Measurements from ENCODE around the gene PANX2. TPM values are rescaled to one million over a fixed set of nuclear protein-coding genes. Genes with fewer than 3 reads are reported as not detected.

The PANX2 gene
- total RNA-seq, 1 experiment from 2014 or later: 2.6 TPM

DNA sequence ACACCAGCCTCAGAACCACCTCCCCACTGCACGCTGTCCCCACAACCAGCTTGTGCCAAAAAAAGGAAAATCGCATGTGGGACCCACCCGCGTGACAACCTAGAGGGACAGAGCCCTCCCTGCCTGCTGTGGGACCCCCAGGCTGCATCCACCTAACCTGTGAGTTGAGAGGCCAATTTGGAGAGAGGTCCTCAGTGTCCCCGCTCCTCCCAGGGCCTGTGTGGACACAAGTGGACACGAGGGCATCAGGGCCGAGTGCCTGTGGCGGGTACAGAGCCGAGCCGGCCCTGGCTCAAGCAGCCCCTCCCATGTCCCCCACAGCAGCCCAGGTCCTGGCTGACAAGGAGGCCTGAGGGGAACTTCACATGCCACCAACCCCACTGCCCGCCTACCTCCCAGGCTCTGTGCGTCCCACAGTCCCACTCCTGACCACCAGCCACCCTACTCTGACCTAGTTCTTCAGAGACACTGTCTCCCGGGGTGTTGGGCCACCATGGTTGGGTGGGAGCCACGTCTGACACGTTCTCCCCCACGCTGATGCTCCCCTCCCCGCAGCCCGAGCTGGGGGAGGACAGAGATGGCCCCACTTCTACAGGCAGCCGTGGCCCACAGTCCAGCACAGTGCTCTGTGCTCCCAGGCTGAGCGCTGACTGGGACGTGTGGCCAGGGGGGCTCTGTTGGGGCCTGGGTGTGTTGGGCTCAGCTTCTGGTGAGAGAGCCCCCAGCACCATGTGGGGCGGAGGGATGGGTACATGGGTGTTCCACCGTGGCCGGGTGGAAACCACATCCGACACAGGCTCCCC lies 49.5 kb downstream of the PANX2 start:
- no peaks in the 10 kb centered on the region for H3K4me1 Mint-ChIP-seq (ENCODE audit: low read depth, unreplicated experiment)
- ChIA-PET CTCF (no interaction called here), POLR2A (no interaction called here)
- Histone ChIP-seq H3K4me3 (ENCODE audit: low read depth, low read length) (no peak overlapping the region), H3K4me1 (no peaks in the 10 kb centered on the region), H3K27me3 (replicated peaks; ENCODE audit: control insufficient read depth, insufficient read depth, low read length) (no peaks in the 10 kb centered on the region), H3K9me3 (no peaks in the 10 kb centered on the region), H3K36me3 (ENCODE audit: control insufficient read depth, insufficient read depth, low read length) (no peaks in the 10 kb centered on the region; the same call in 1 of the 2 replicates)
- intact Hi-C loops (cut with micrococcal nuclease; ENCODE audit: unreplicated experiment): no loop called here
- TF ChIP-seq, protein P1, sequence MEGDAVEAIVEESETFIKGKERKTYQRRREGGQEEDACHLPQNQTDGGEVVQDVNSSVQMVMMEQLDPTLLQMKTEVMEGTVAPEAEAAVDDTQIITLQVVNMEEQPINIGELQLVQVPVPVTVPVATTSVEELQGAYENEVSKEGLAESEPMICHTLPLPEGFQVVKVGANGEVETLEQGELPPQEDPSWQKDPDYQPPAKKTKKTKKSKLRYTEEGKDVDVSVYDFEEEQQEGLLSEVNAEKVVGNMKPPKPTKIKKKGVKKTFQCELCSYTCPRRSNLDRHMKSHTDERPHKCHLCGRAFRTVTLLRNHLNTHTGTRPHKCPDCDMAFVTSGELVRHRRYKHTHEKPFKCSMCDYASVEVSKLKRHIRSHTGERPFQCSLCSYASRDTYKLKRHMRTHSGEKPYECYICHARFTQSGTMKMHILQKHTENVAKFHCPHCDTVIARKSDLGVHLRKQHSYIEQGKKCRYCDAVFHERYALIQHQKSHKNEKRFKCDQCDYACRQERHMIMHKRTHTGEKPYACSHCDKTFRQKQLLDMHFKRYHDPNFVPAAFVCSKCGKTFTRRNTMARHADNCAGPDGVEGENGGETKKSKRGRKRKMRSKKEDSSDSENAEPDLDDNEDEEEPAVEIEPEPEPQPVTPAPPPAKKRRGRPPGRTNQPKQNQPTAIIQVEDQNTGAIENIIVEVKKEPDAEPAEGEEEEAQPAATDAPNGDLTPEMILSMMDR (IDR thresholded peaks at IDR 0.05; ENCODE audit: insufficient read depth in 1 of 2, low read depth in 1 of 2, low read length in 1 of 2, severe bottlenecking in 1 of 2, unreplicated experiment in 1 of 2): no peak
- no TSS peak for BruUV-seq (replicated peaks)
- peaks cover 51% of the 10 kb centered on the region for H3K36me3 Mint-ChIP-seq (ENCODE audit: insufficient read depth, unreplicated experiment)
- H3K4me3 Mint-ChIP-seq (ENCODE audit: unreplicated experiment): no peak overlapping the region
- no peaks in the 10 kb centered on the region for H3K27me3 Mint-ChIP-seq (ENCODE audit: insufficient read depth, unreplicated experiment)
- no peaks in the 10 kb centered on the region for H3K9me3 Mint-ChIP-seq (ENCODE audit: unreplicated experiment)
- H3K27ac Mint-ChIP-seq (ENCODE audit: unreplicated experiment): no peak overlapping the region
- peak in 1 of 2 experiments; percentile 30 for DNase-seq

DNA sequence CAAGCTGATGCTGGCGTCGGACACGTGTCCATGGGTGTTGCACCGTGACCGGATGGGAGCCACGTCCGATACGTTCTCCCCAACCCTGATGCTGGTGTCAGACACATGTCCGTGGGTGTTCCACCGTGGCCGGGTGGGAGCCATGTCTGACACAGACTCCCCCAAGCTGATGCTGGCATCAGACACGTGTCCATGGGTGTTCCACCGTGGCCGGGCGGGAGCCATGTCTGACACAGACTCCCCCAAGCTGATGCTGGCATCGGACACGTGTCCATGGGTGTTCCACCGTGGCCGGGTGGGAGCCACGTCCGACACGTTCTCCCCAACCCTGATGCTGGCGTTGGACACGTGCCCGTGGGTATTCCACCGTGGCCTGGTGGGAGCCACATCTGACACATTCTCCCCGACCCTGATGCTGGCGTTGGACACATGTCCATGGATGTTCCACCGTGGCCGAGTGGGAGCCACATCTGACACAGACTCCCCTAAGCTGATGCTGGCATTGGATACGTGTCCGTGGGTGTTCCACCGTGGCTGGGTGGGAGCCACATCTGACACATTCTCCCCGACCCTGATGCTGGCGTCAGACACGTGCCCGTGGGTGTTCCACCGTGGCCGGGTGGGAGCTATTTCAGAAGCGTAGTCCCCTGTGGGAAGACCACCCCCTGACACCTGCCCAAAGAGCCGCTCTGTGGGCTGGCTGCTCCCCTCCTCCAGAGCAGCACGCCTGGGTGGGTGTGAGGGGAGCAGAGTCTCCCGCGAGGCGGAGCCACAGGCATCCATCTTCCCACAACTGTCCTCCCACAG lies 50.3 kb downstream of the PANX2 start:
- no peaks in the 10 kb centered on the region for H3K4me1 ChIP-seq
- no peaks in the 10 kb centered on the region for H3K9me3 Mint-ChIP-seq (ENCODE audit: unreplicated experiment)
- no peak overlapping the region for H3K4me3 Mint-ChIP-seq (ENCODE audit: unreplicated experiment)
- POLR2A ChIA-PET: no interaction called here
- H3K27me3 Mint-ChIP-seq (ENCODE audit: insufficient read depth, unreplicated experiment): no peaks in the 10 kb centered on the region
- BruUV-seq (replicated peaks): no TSS peak
- peaks cover 43% of the 10 kb centered on the region for H3K36me3 Mint-ChIP-seq (ENCODE audit: insufficient read depth, unreplicated experiment)
- intact Hi-C loops (cut with micrococcal nuclease; ENCODE audit: unreplicated experiment): no loop called here
- no peaks in the 10 kb centered on the region for H3K9me3 ChIP-seq
- CTCF ChIA-PET: no interaction called here
- DNase-seq: peak in 1 of 2 experiments; percentile 34
- H3K27me3 ChIP-seq (replicated peaks; ENCODE audit: control insufficient read depth, insufficient read depth, low read length): no peaks in the 10 kb centered on the region
- no peaks in the 10 kb centered on the region for H3K4me1 Mint-ChIP-seq (ENCODE audit: low read depth, unreplicated experiment)
- no peaks in the 10 kb centered on the region; the same call in 1 of the 2 replicates for H3K36me3 ChIP-seq (ENCODE audit: control insufficient read depth, insufficient read depth, low read length)
- no peak overlapping the region for H3K4me3 ChIP-seq (ENCODE audit: low read depth, low read length)
- TF ChIP-seq, protein P1 (IDR thresholded peaks at IDR 0.05; ENCODE audit: insufficient read depth in 1 of 2, low read depth in 1 of 2, low read length in 1 of 2, severe bottlenecking in 1 of 2, unreplicated experiment in 1 of 2): no peak
- no peak overlapping the region for H3K27ac Mint-ChIP-seq (ENCODE audit: unreplicated experiment)

- H3K4me3 ChIP-seq (ENCODE audit: low read depth, low read length): no peak overlapping the region
- no peaks in the 10 kb centered on the region for H3K4me1 ChIP-seq
- DNase-seq: peak in 1 of 2 experiments; percentile 28
- H3K4me1 Mint-ChIP-seq (ENCODE audit: low read depth, unreplicated experiment): no peaks in the 10 kb centered on the region
- POLR2A ChIA-PET: no interaction called here
- CTCF ChIA-PET: no interaction called here
- no TSS peak for BruUV-seq (replicated peaks)
- peaks cover 36% of the 10 kb centered on the region for H3K36me3 Mint-ChIP-seq (ENCODE audit: insufficient read depth, unreplicated experiment)
- no peak overlapping the region for H3K4me3 Mint-ChIP-seq (ENCODE audit: unreplicated experiment)
- H3K27ac Mint-ChIP-seq (ENCODE audit: unreplicated experiment): no peak overlapping the region
- no peaks in the 10 kb centered on the region for H3K9me3 ChIP-seq
- no peaks in the 10 kb centered on the region; the same call in 1 of the 2 replicates for H3K36me3 ChIP-seq (ENCODE audit: control insufficient read depth, insufficient read depth, low read length)
- H3K9me3 Mint-ChIP-seq (ENCODE audit: unreplicated experiment): no peaks in the 10 kb centered on the region
- H3K27me3 ChIP-seq (replicated peaks; ENCODE audit: control insufficient read depth, insufficient read depth, low read length): no peaks in the 10 kb centered on the region
- H3K27me3 Mint-ChIP-seq (ENCODE audit: insufficient read depth, unreplicated experiment): no peaks in the 10 kb centered on the region
- intact Hi-C loops (cut with micrococcal nuclease; ENCODE audit: unreplicated experiment): no loop called here
- TF ChIP-seq, protein P1 (IDR thresholded peaks at IDR 0.05; ENCODE audit: insufficient read depth in 1 of 2, low read depth in 1 of 2, low read length in 1 of 2, severe bottlenecking in 1 of 2, unreplicated experiment in 1 of 2): no peak
Observed at GRCh38 chr22:50221410-50222300, 51.1 kb downstream of the PANX2 start.

Measured in Caco-2 (cell line).